Activated effector memory CD4-positive, alpha-beta T cell treated with Interleukin-2 at 50 U/mL for 16 hours (primary cell): ENCODE measurements around the gene GALNT16.
"Not testable (repeated sequence)": the region's sequence is repeated elsewhere in the genome, so short reads cannot be mapped to it uniquely, and the experiment has no call there.

ENCODE experiments used
- DNase-seq: peaks from one replicate; pipeline ENCODE4 v3.0.0-alpha.2; 2020

Gene GALNT16

DNA sequence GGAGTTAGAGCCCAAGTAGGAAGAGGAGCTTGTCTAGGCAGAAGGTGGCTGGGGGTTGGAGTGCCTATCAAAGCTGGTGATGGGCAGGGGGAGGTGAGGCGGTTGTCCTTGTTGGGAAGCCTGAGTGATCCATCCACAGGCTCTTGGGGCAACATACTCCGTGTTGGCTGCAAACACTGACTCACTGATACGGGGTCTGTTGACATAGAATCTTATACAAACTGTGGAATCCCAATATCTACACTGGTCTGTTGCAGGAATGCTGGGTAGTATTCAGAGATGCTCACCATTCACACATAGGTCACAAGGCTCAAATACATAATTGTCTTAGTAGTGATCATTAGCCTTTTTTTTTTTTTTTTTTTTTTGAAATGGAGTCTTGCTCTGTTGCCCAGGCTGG, 112.2 kb downstream of the GALNT16 start:
- no peak for DNase-seq

DNA sequence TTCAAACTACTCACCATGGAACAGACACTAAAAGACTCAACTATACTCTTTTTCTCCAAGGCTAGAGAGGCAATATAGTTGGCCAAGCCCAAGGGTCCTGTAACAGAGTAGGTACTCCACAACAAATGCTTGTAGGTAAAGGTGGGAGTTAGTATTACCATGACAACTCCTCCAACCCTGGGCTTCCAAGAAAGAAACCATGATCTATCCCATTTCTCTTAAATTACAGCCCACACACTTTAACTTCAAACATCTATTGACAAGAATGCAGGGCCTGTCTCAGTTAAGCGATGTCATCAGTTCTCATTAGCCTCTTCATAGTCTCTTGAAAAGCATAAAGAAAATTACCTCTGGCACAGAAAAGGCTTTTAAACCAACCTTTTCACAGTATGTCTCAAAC, 113.1 kb downstream of the GALNT16 start:
- no peak for DNase-seq

DNA sequence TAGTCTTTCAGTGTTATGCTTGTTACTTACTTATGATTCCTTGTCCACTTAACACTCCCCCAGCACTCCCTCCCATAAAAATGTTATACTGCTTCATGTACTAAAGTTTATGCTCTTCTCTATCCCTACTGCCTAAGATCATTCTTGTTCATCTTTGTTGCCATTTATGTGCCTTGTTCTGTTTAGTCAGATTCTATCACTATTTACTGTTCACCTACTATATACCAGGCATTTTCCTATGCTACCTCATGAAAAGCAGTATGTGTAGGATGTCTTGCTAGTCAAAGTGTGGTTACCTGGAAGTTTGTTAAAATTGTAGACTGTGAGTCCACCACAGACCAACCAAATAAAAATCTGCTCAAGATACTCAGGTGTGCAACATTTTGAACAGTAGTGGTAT, 114.3 kb downstream of the GALNT16 start:
- no peak for DNase-seq

DNA sequence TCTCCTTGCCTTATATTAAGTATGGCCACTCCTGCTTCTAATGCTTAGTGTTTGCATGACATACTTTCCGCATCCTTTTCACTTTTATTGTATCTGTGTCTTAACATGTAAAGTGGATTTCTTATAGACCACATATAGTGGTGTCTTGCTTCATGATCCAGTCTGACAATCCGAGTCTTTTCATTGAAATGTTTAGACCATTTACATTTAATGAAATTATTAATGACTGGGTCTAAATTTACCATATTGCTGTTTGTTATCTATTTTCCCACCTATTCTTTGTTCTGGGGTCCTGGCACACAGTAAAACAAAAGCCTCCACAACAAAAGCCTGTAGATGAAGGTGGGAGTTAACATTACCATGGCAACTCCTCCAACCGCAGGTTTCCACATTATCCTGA, 115.2 kb downstream of the GALNT16 start:
- no peak for DNase-seq

DNA sequence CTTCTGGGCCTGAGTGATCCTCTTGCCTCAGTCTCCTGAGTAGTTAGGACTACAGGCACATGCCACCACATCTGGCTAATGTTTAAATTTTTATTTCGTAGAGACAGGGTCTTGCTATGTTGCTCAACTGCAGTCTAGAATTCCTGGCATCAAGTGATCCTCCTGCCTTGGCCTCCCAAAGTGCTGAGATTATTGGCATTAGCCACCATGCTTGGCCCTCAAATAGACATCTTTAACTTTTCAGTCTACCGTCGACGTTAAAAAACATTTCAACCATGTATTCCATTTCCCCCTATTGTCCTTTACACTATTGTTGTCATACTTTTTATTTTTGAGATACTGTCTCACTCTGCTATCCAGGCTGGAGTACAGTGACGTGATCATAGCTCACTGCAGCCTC, 115.8 kb downstream of the GALNT16 start:
- no peak for DNase-seq

DNA sequence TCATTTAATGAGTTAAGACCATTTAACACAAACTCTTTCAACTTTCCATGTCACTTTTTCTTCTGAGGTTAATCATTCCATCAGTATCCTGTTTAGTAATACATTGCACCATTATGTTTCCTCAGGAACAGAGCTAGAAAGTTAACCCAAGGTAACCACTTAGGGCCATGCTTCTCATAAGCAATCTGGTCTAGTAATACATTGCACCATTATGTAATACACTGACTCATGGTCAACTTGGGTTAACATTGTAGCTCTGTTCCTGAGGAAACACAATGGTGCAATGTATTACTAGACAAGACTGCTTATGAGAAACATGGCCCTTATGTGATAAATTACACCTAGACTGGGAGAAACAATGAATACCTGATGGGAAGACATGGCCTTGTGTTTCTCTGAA, 116.5 kb downstream of the GALNT16 start:
- DNase-seq = no peak

DNA sequence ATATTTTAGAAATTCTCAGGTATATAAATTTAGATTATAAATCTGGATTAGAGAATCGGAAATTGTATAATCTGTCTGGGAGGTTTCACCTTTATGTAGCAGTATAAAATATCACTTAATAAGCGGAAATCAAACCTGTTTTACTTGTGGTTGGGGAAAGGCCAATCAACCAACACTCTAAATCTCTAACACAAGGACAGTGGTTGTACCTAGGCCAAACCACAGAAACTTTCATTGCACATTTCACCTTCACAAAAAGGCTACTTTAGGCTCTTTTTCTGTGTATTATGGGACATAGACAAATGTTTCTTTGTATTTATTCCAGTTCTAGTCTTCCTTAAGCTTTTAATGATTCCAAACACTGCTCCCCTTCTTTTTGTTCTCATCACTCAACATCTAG, 118.3 kb downstream of the GALNT16 start:
- DNase-seq = no peak

DNA sequence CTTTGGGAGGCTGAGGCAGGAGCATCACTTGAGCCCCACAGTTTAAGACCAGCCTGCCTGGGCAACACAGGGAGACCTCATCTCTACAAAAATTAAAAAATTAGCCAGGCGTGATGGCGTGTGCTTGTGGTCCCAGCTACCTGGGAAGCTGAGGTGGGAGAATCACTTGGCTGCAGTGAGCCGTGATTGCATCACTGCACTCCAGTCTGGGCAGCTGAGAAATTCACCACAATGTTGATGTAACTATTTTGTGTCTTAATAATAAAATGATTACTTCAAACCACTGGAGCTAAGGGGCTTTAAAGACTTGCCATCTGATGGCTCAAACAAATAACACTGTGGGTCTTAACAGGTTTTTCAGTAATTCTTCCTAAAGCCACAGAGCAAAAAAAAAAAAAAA, 127.4 kb downstream of the GALNT16 start:
- DNase-seq = no peak

DNA sequence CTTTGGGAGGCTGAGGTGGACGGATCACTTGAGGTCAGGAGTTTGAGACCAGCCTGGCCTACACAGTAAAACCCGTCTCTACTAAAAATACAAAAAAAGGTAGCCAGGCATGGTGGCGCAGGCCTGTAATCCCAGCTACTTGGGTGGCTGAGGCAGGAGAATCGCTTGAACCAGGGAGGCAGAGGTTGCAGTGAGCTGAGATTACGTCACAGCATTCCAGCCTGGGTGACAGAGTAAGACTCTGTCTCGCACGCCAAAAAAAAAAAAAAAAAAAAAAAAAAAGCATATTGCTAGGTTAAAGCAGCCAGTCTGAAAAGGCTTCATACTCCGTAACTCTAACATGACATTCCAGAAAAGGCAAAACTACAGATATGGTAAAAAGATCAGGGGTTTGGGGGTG, 131.4 kb downstream of the GALNT16 start:
- DNase-seq = not testable (repeated sequence)

DNA sequence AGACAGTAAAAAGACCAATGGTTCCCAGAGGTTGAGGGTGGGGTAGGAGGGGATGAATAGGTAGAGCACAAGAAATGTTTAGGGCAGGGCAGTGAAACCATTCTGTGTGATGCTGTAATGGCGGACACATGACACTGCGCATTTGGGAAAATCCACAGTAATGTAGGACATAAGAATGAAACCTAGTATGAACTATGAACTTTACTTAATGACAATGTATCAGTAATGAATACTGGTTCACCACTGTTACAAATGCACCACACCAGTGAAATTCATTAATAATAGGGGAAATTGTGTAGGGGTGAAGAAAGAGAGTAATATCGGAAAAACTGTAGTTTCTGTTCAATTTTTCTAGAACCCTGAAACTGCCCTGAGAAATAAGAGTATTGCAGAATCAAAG, 132.5 kb downstream of the GALNT16 start:
- DNase-seq = no peak

DNA sequence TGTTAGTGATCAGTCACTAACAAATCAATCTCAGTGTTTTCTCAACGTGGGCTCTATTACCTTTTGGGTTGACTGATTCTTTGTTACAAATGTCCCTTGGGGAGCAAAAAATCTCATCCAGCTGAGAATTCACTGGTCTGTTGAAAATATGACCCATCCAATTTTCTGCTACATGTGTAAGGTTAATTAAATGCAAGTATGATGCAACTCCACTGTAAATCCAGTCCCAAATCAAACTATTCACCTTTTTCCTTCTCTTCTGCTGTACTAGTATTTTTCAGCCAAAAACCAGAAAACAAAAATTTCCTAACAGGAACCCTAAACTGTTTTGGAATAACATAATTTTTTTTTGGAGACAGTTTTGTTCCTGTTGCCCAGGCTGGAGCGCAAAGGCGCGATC, 136.0 kb downstream of the GALNT16 start:
- no peak for DNase-seq

DNA sequence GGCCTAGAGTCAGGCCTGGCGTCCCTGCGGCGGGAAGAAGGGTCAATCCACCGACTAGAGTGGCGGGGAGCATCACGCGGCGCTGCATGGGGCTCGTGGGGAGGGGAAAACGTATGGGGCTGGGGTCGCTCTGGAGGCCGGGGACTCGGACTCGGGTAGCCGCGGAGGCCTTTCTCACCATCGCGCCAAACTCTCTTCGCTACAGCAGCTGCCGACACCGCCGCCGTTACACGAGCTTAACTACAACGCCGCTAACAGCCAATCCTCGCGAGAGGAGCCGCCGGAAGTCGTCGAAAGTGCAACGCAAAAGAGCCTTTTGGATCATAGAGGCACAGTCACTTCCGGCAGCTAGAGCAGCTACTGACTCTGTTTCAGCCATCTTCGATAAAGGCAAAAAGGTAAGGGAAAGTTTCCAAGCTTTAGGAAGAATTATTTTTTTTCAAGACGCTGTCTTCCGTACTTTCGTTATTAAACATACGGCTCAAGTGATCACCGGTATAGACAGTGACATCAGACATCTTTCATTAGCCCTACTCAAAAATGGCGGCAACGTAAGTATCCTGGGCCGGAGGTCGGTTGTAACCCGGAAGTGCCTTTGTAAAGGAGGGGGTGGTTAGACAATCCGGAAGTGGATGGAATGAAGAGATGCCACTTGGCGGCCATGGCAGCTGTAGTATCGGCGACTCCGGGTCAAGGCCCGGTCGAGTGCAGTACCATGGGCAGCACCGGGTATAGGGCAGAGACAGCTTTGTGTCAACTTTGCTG, 138.3 kb downstream of the GALNT16 start, which contains the start of the genes ERH and SLC39A9:
TSS of gene ERH (minus strand) at position 247 of the 765 bp plus-strand sequence. CDS start at position 181, 66 bp downstream.
TSS of gene SLC39A9 (plus strand) at position 640 of the 765 bp plus-strand sequence. CDS start 678 bp downstream, outside the sequence.
- DNase-seq = peak; percentile 88

DNA sequence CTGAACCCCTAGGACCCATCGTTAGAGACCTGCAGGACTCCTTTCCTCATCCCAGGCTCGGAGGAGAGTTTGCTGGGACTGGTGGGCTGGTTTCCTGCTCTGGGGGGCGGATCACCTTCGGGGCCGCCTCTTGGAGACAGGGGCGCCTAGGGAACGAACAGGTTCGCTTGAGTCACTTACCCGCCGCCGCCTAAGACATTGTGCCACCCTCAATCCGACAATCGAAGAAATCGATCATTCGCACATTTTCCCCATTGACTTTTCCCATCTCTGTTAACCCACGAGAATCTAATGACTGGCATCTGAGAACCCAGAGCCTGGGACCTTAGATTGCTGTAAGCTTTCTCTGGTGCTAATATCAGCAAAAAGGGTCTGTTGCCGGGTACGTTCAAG, 138.9 kb downstream of the GALNT16 start:
- no peak for DNase-seq

DNA sequence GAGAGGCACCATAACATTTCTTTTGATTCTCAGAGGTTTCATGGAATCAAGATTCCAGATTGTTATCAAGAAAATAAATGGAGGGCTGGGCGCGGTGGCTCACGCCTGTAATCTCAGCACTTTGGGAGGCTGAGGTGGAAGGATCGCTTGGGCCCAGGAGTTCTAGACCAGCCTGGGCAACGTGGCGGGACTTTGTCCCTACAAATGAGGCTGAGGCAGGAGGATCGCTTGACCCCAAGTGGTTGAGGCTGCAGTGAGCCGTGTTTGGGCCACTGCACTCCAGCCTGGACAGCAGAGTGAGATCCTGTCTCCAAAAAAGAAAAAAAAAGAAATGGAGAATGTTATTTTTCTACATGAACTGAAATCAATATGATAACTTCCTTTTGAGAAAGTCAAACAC, 139.8 kb downstream of the GALNT16 start:
- DNase-seq = no peak

DNA sequence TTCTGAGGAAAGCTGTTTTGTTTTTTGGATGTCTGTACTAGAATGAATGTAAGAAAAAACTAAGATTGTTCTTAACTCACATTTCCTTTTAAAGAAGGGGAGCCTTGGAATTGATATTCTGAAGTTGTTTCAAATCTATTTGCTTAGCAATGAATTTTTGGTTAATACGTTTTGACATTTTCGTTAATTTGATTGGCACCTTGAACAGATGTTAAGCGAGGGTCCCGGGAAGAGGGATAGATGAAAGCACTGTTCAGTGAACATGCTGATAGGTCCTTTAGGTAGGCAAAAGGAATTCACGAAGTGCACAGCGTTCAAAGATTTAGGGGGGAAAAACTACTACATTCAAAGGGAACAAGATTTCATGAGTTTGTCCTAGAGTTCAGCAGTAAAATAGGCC, 140.2 kb downstream of the GALNT16 start:
- no peak for DNase-seq

DNA sequence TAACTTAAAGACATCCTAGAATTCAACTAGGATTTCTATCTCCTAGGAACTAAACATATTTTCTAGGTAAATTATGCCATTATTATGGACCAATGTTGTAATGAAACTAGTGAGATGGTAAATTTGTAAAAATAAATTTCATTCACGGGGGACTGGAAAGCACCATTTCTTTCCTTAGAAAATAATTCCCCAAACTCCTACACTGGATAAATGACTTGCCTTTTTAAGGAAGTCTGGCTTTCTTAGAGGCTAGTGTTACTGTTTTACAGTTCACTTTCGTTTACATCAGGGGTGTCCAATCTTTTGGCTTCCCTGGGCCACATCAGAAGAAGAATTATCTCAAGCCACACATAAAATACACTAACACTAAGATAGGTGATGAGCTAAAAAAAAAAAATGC, 141.9 kb downstream of the GALNT16 start:
- no peak for DNase-seq

DNA sequence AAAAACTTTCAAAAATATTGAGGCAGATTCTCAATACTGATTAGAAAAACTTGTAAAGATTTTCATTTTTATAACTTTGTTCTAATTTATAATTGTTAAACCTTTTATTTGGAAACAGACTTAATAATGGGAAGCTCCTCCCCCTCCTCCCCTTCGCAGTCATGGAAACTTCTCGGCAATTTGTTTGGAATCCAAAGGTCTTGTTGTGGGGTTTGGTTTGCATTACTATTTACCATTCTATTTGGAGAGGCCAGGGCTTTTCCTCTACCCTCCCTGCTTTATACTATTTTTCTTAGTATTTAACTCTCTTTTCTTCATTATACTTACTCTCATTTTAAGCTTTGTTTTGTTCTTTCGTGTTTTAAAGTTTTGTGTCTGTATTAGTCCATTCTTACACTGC, 144.5 kb downstream of the GALNT16 start:
- DNase-seq = no peak

DNA sequence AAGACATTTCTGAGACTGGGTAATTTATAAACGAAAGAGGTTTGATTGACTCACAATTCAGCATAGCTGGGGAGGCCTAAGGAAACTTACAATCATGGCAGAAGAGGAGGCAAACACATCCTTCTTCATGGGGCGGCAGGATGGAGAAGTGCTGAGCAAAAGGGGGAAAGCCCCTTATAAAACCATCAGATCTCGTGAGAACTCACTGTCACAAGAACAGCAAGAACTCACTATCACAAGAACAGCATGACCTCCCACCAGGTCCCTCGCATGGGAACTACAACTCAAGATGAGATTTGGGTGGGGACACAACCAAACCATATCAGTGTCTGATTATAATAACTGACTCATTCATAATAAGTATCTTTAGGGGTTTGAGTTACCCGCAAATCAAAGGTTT, 144.9 kb downstream of the GALNT16 start:
- no peak for DNase-seq

DNA sequence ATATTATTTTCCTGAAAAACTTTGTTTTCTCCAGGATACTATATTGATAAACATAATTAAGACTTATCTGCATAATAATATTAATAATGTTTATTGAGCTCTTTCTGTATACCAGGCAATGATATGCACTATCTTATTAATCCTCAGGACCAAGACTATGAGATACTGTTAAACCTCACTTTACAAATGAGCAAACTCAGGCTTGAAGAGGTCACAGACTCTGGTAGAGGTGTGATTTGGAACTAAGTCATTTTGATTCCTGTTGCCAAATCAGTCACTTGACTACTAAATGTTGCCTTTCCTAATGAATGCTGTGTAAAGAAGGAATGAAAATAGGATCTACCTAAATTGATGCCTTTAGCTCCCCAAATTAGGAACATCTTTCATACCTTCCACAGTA, 145.8 kb downstream of the GALNT16 start:
- no peak for DNase-seq
